Measurements from ENCODE around the gene LRRC14B. TPM values are rescaled to one million over a fixed set of nuclear protein-coding genes. Genes with fewer than 3 reads are reported as not detected.
"Not testable (repeated sequence)": the region's sequence is repeated elsewhere in the genome, so short reads cannot be mapped to it uniquely, and the experiment has no call there.

Gene LRRC14B
- total RNA-seq, 6 experiments from 2014 or later: not detected

DNA sequence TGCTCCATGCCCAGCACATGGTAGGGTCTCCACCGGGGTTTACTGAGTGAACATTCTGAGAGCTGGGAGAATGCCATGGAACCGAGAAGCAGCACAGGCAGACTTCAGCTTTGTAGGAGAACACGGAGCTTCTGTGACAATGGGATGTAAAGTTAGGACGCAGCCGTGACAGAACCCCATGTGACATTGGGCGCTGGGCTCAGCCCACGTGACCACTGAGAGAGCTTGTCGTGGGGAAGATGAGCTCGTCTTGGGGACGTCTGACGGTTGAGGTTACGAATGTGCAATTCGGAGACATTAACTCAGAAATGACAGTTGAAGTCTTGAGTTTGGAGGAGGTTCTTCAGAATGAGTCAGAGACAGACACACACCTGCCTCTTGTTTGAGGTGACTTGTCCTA, 40.4 kb downstream of the LRRC14B start:
- ATAC-seq (no peak), DNase-seq (no peak)
- no peaks in the 10 kb centered on the region for H3K9me3 ChIP-seq
- no peak for TF ChIP-seq POLR2A (IDR thresholded peaks at IDR 0.05)
- TF ChIP-seq, protein P1, sequence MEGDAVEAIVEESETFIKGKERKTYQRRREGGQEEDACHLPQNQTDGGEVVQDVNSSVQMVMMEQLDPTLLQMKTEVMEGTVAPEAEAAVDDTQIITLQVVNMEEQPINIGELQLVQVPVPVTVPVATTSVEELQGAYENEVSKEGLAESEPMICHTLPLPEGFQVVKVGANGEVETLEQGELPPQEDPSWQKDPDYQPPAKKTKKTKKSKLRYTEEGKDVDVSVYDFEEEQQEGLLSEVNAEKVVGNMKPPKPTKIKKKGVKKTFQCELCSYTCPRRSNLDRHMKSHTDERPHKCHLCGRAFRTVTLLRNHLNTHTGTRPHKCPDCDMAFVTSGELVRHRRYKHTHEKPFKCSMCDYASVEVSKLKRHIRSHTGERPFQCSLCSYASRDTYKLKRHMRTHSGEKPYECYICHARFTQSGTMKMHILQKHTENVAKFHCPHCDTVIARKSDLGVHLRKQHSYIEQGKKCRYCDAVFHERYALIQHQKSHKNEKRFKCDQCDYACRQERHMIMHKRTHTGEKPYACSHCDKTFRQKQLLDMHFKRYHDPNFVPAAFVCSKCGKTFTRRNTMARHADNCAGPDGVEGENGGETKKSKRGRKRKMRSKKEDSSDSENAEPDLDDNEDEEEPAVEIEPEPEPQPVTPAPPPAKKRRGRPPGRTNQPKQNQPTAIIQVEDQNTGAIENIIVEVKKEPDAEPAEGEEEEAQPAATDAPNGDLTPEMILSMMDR (IDR thresholded peaks at IDR 0.05): no peak
- no peaks in the 10 kb centered on the region for H3K4me1 ChIP-seq
- no peaks in the 10 kb centered on the region for H3K27me3 ChIP-seq
- WGBS (ENCODE audit: insufficient coverage, low coverage, low lambda C conversion rate, missing lambda C conversion rate): 75% methylated on average over 7 of the region's 13 CpGs
- peaks cover 0 to 83% (median 22%) of the 10 kb centered on the region in 4 donors for H3K36me3 ChIP-seq
- H3K4me3 ChIP-seq: no peak overlapping the region
- H3K27ac ChIP-seq: no peak overlapping the region
- intact Hi-C loops (cut with DNase I): no loop called here

DNA sequence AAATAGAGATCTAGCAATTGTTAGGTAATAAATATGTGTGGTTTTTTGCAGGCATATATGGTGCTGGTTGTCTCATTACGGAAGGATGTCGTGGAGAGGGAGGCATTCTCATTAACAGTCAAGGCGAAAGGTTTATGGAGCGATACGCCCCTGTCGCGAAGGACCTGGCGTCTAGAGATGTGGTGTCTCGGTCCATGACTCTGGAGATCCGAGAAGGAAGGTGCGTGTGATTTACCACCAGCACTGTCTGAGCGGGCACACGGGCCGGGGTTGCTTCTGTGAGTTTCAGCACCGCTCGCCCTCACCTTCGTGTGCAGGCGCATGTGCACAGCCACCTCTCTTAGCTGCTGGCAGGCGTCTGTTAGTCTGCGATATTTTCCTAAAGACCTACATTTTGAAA, 42.1 kb downstream of the LRRC14B start:
- H3K4me3 ChIP-seq; DNase-seq; H3K27me3 ChIP-seq; H3K4me1 ChIP-seq; H3K27ac ChIP-seq; ATAC-seq; intact Hi-C loops (cut with DNase I); H3K9me3 ChIP-seq: not testable (repeated sequence)
- peaks cover 0 to 77% (median 16%) of the 10 kb centered on the region in 4 donors for H3K36me3 ChIP-seq
- 93% methylated on average over 8 of the region's 20 CpGs for whole genome bisulfite sequencing (ENCODE audit: insufficient coverage, low coverage, low lambda C conversion rate, missing lambda C conversion rate)

DNA sequence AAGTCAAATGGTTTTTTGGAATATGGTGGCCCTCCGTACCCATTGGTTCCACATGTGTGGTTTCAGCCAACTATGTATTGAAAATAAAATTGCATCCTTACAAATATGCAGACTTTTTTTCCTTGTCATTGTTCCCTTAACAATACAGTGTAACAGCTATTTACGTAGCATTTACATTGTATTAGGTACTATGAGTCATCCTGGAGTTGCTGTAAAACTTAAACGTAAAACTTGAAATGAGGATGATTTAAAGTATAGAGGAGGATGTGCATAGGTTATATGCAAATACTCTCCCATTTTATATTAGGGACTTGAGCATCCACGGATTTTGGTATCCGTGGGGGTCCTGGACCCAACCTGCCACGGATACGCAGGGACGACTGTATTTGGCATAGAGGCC, 43.2 kb downstream of the LRRC14B start:
- Histone ChIP-seq H3K27ac (no peak overlapping the region), H3K9me3 (no peaks in the 10 kb centered on the region), H3K4me3 (no peak overlapping the region), H3K36me3 (peaks cover 0 to 72% (median 12%) of the 10 kb centered on the region in 4 donors), H3K4me1 (no peaks in the 10 kb centered on the region), H3K27me3 (no peaks in the 10 kb centered on the region)
- DNase-seq (no peak), ATAC-seq (no peak)
- TF ChIP-seq, protein P1 (IDR thresholded peaks at IDR 0.05): no peak
- no peak for TF ChIP-seq POLR2A (IDR thresholded peaks at IDR 0.05)
- WGBS (ENCODE audit: insufficient coverage, low coverage, low lambda C conversion rate, missing lambda C conversion rate): 96% methylated on average over 5 of the region's 8 CpGs
- intact Hi-C loops (cut with DNase I): no loop called here

DNA sequence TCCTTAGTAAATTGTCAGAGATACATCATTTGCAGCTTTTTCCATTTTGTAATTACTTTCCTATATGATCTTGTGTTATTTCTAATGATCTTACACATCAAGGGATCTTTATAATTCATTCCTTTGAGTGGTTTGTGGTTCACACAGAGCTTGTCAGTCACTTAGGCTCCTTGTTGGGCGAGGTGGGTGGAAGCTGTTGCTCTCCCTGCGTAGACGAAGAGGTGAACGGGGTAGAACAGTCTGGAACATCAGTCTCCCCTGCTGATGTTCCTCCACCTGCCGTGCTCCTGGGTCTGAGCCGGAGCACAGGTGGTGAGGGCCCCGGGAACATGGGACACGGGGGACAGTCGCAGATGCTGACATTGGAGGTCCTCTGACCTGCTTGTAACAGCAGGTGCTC, 44.2 kb downstream of the LRRC14B start:
- H3K27ac ChIP-seq; H3K4me3 ChIP-seq; H3K27me3 ChIP-seq; H3K4me1 ChIP-seq; H3K9me3 ChIP-seq; DNase-seq; intact Hi-C loops (cut with DNase I); ATAC-seq: not testable (repeated sequence)
- H3K36me3 ChIP-seq: peaks cover 0 to 72% (median 11%) of the 10 kb centered on the region in 4 donors
- 92% methylated on average over 4 of the region's 9 CpGs for WGBS (ENCODE audit: insufficient coverage, low coverage, low lambda C conversion rate, missing lambda C conversion rate)

DNA sequence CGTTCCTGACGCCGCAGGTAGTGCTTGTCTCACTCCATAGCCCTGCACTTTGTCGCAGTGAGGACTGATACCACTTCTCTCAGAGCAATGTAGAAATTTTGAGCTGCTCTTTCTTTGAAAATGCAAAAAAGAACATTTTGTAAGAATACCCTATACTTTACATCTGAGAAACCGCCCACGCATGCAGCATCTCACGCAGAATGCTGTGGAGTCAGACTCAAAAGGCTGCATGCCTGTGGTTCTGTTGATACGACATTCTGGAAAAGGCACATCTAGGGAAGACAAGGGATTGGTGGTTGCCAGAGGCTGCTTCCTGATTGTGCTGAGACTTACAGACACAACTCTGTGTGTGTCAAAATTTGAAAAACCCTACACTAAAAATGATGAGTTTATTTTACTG, 46.6 kb downstream of the LRRC14B start:
- H3K27me3 ChIP-seq; H3K27ac ChIP-seq; H3K4me3 ChIP-seq; H3K9me3 ChIP-seq; intact Hi-C loops (cut with DNase I); DNase-seq; ATAC-seq; H3K4me1 ChIP-seq: not testable (repeated sequence)
- peaks cover 0 to 75% (median 14%) of the 10 kb centered on the region in 4 donors for H3K36me3 ChIP-seq
- WGBS (ENCODE audit: insufficient coverage, low coverage, low lambda C conversion rate, missing lambda C conversion rate): 96% methylated on average over 5 of the region's 8 CpGs

DNA sequence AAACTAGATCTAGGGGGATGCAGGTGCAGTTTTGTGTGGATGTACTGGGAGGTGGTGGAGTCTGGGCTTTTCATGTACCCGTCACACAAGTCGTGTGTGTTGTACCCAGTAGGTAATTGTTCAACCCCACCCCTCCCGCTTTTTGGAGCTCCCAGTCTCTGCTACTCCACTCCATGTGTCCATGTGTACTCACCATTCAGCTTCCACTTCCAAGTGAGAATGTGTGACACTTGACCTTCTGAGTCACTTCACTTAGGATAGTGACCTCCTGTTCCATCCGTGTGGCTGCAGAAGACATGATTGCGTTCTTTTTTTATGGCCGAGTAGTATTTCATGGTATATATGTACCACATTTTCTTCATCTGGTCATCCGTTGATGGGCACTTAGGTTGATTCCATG, 49.3 kb downstream of the LRRC14B start:
- ATAC-seq; DNase-seq; H3K9me3 ChIP-seq; H3K27me3 ChIP-seq; H3K27ac ChIP-seq; H3K4me1 ChIP-seq; H3K4me3 ChIP-seq; intact Hi-C loops (cut with DNase I): not testable (repeated sequence)
- WGBS (ENCODE audit: insufficient coverage, low coverage, low lambda C conversion rate, missing lambda C conversion rate): 97% methylated on average over 5 of the region's 7 CpGs
- H3K36me3 ChIP-seq: peaks cover 0 to 60% (median 5%) of the 10 kb centered on the region in 4 donors

DNA sequence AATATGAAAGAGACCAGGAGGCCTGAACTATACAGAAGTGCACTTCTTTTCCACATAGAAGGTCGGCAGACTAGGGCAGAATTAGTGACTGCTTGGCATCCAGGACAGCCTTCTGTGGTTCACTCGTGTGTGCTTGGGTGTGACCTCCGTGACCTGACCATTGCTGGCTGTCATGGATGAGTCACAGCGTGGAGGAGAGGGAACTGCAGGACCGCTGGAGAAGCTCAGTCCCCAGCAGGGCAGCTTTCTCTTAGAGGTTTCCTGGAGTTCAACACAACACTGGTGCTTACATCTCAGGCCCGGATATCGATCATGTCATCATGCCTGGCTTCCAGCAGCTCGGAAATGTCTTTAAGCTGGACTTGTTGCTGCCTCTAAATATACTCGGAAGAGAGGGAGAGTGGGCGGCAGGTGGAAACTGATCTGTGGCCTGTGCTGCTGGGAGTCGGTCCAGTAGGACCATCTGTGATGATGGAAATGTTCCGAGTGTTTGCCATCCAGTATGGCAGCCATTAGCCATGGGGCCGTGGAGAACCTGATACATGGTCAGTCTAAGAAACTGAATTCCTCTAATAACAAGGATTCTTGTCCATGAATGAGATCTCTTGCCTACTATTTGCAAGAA, 49.9 kb downstream of the LRRC14B start:
- H3K9me3 ChIP-seq; H3K27ac ChIP-seq; H3K4me3 ChIP-seq; H3K4me1 ChIP-seq; ATAC-seq; H3K27me3 ChIP-seq; intact Hi-C loops (cut with DNase I); DNase-seq: not testable (repeated sequence)
- WGBS (ENCODE audit: insufficient coverage, low coverage, low lambda C conversion rate, missing lambda C conversion rate): 97% methylated on average over 8 of the region's 13 CpGs
- H3K36me3 ChIP-seq: peaks cover 0 to 58% (median 5%) of the 10 kb centered on the region in 4 donors

DNA sequence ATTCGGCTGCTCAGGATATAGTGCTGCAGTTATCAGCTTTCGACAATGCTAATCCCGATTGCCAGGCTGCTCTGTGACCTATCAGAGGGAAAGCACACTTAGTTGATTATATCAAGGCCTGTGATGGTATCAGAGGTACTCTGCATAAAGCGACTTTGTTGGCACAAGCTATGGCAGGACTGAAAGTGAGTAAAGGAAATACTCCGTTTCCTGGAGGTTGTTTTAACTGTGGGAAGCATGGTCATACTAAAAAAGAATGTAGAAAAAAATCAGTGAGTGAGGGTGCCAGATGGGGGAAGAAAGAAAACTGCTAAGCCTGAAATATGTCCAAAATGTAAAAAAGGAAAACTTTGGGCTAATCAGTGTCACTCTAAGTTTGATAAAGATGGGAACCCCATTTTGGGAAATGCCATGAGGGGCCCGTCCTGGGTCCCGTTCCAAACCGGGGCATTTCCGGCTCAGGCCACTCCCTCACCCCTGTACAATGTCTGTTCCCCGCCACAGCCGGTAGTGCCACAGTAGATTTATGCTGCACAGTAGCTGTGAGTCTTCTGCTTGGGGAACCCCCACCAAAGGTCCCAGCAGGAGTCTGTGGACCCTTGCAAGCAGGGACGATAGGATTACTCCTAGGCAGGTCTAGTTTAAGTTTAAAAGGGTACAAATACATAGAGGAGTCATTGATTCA, 52.5 kb downstream of the LRRC14B start:
- H3K36me3 ChIP-seq: peaks cover 0 to 57% (median 10%) of the 10 kb centered on the region in 4 donors
- H3K4me3 ChIP-seq; DNase-seq; H3K27me3 ChIP-seq; ATAC-seq; intact Hi-C loops (cut with DNase I); H3K9me3 ChIP-seq; H3K4me1 ChIP-seq; H3K27ac ChIP-seq: not testable (repeated sequence)
- 66% methylated on average over 9 of the region's 12 CpGs for WGBS (ENCODE audit: insufficient coverage, low coverage, low lambda C conversion rate, missing lambda C conversion rate)

DNA sequence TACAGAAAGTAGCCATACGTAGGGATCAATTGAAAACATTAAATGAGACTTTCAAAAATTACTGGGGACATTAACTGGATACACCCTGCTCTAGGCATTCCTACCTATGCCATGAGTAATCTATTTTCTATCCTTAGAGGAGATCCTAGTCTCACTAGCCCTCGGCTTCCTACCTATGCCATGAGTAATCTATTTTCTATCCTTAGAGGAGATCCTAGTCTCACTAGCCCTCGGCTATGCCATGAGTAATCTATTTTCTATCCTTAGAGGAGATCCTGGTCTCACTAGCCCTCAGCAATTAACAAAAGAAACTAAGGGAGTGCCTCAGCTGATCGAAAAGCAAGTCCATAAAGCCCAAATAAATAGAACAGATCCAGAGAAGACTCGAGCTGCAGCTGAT, 54.4 kb downstream of the LRRC14B start:
- H3K9me3 ChIP-seq; ATAC-seq; H3K27ac ChIP-seq; H3K4me1 ChIP-seq; H3K27me3 ChIP-seq; H3K4me3 ChIP-seq; intact Hi-C loops (cut with DNase I); DNase-seq: not testable (repeated sequence)
- 92% methylated on average over 5 of the region's 5 CpGs for whole genome bisulfite sequencing (ENCODE audit: insufficient coverage, low coverage, low lambda C conversion rate, missing lambda C conversion rate)
- H3K36me3 ChIP-seq: peaks cover 0 to 50% (median 15%) of the 10 kb centered on the region in 4 donors

All from right lobe of liver (tissue), 6 donors.